ENCODE data around the gene ROR2. TPM values are rescaled to one million over a fixed set of nuclear protein-coding genes. Genes with fewer than 3 reads are reported as not detected.

The ROR2 gene
- total and polyA plus RNA-seq, 2 experiments from 2014 or later = 7.1 to 12.9 TPM

DNA sequence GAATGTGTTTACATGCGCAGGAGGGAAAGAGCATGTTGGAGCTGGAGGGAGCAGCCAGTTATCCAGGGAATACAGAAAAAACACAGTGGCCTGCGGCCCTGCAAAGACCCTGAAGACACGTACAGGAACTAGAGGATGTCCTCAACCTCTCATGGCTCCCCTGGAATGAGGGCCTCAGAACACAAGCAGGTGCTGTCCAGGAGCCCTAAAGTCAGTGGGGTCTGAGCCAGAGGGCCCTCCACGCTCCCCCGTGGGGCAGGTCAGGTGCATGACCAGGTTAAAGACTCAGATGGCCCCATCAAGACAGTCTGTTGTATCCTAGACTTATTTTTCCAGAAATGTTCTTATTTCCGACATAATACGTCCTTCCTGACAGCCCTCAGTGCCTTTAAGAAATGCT is 106.9 kb downstream of the ROR2 start:
- no peaks in the 10 kb centered on the region for H3K27me3 ChIP-seq (replicated peaks; ENCODE audit: insufficient read depth)
- no peaks in the 10 kb centered on the region for H3K9me3 ChIP-seq (ENCODE audit: low read depth)
- DNase-seq = no peak
- no peaks in the 10 kb centered on the region for H4K20me1 ChIP-seq (ENCODE audit: insufficient read depth)
- H3K4me2 ChIP-seq (ENCODE audit: unreplicated experiment) = no peak overlapping the region
- peaks cover 5% of the 10 kb centered on the region for H3F3A ChIP-seq (ENCODE audit: insufficient read depth)
- 81% methylated on average over 7 of the region's 7 CpGs for WGBS, 2 experiments (ENCODE audit: low coverage in 1 of 2, low lambda C conversion rate in 2 of 2, missing lambda C conversion rate in 2 of 2)
- no peaks in the 10 kb centered on the region; the same call in 1 of the 2 replicates for H3K79me2 ChIP-seq (ENCODE audit: insufficient read depth)
- in situ Hi-C loops (cut with MboI) = no loop called here
- H3K27ac ChIP-seq = no peak overlapping the region
- no peak overlapping the region for H2AFZ ChIP-seq
- TF ChIP-seq EZH2phosphoT487 (IDR thresholded peaks at IDR 0.05; ENCODE audit: insufficient read depth, low read depth) (no peak), EZH2 (IDR thresholded peaks at IDR 0.05; ENCODE audit: insufficient read depth, poor library complexity, severe bottlenecking) (no peak)
- H3K4me3 ChIP-seq = no peak overlapping the region
- no peaks in the 10 kb centered on the region for H3K9me2 ChIP-seq (ENCODE audit: insufficient read depth)
- H3K4me1 ChIP-seq (ENCODE audit: insufficient read depth) = peaks cover 24% of the 10 kb centered on the region
- no peak overlapping the region for H3K9ac ChIP-seq
- no peaks in the 10 kb centered on the region for H3K36me3 ChIP-seq (ENCODE audit: low read depth)

DNA sequence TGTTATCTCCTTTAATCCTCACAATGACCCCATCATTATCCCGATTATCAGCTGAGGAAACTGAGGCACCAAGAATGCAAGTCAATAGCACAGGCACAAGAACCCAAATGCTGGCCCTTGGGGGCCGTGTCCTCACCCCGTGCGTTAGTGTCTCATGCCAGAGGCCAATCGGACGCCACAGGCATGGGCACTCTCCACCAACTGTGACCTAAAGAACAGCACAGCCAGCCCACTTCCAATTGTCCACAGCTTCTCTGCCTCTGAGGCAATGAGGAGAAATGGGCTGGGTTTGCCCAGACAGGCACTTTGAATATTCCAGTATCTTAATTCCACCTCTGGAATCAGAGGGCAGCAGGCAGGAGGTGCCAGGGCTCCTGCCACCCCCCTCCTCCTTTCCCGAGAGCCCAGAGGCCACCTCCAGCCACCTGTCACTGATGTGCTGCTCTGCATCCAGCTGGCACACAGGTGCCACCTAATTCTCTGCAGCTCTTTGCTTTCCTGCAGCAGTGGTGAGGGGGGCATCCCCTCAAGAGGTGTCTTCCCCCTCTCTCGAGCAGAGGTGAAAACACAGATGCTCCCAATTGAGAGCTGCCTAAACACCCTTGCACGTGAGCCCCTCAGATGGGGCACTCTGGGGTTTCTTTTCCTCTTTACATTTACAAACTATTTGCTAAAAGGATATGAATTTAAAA is 107.5 kb downstream of the ROR2 start:
- 77 to 79% methylated on average over 9 of the region's 9 CpGs for WGBS, 2 experiments (ENCODE audit: low coverage in 1 of 2, low lambda C conversion rate in 2 of 2, missing lambda C conversion rate in 2 of 2)
- no peak overlapping the region for H2AFZ ChIP-seq
- in situ Hi-C loops (cut with MboI) = no loop called here
- H3K79me2 ChIP-seq (ENCODE audit: insufficient read depth) = peaks cover under 1% of the 10 kb centered on the region
- peaks cover 18% of the 10 kb centered on the region for H3K4me1 ChIP-seq (ENCODE audit: insufficient read depth)
- no peaks in the 10 kb centered on the region for H3K27me3 ChIP-seq (replicated peaks; ENCODE audit: insufficient read depth)
- no peak overlapping the region for H3K9ac ChIP-seq
- no peak overlapping the region for H3K4me3 ChIP-seq
- no peaks in the 10 kb centered on the region for H3K9me3 ChIP-seq (ENCODE audit: low read depth)
- TF ChIP-seq EZH2phosphoT487 (IDR thresholded peaks at IDR 0.05; ENCODE audit: insufficient read depth, low read depth) = no peak
- TF ChIP-seq EZH2 (IDR thresholded peaks at IDR 0.05; ENCODE audit: insufficient read depth, poor library complexity, severe bottlenecking) = no peak
- H4K20me1 ChIP-seq (ENCODE audit: insufficient read depth) = no peaks in the 10 kb centered on the region
- H3K36me3 ChIP-seq (ENCODE audit: low read depth) = no peaks in the 10 kb centered on the region
- no peaks in the 10 kb centered on the region for H3F3A ChIP-seq (ENCODE audit: insufficient read depth)
- H3K4me2 ChIP-seq (ENCODE audit: unreplicated experiment) = no peak overlapping the region
- H3K9me2 ChIP-seq (ENCODE audit: insufficient read depth) = no peaks in the 10 kb centered on the region
- no peak for DNase-seq
- H3K27ac ChIP-seq = no peak overlapping the region

DNA sequence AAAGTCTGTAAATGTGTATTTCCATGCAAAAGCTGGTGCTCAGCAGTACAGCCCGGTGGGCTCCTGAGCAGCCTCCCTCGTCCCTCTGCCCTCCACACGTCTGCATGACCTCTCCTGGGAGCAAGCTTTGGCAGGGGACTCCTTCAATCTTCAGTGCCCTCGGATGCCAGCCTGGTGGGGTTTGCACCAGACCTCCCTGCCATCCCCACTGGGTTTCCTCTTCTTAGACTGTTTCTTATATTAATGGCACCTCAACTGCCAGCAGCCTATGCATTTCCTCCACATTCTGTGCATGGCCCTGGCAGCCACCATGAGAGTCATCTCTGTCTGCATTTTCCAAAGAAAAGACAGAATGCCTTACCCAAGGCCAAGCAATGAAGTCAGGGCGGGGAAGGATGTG is 108.4 kb downstream of the ROR2 start:
- WGBS, 2 experiments (ENCODE audit: low coverage in 1 of 2, low lambda C conversion rate in 2 of 2, missing lambda C conversion rate in 2 of 2) = 75 to 81% methylated on average over 5 of the region's 5 CpGs
- no peaks in the 10 kb centered on the region for H3K27me3 ChIP-seq (replicated peaks; ENCODE audit: insufficient read depth)

DNA sequence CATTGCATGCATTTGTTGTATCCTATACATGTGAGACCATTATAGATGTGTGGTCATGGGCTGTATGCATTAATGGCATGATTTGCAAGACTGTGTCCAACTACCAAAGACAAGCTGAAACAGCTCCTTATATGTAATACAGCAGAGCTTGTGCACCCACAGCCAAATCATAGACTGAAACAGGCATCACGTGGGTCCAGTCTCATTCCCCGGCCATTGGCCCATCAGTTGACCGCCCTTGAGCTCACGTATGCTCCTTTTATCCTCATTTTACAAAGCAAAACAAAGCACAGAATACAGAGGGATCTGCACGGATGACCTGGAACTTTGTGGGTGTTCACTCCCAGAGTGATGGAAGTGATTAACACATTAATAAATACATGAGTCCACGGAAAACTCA is 109.1 kb downstream of the ROR2 start:
- in situ Hi-C loops (cut with MboI) = no loop called here
- H4K20me1 ChIP-seq (ENCODE audit: insufficient read depth) = no peaks in the 10 kb centered on the region

More for the DNA sequence above, 108.4 kb downstream of the ROR2 start:
- DNase-seq = no peak
- Histone ChIP-seq H3K9me3 (ENCODE audit: low read depth) (no peaks in the 10 kb centered on the region), H3K4me1 (ENCODE audit: insufficient read depth) (peaks cover 16% of the 10 kb centered on the region), H3K79me2 (ENCODE audit: insufficient read depth) (peaks cover 6% of the 10 kb centered on the region), H3K9ac (no peak overlapping the region), H2AFZ (no peak overlapping the region), H3K4me2 (ENCODE audit: unreplicated experiment) (no peak overlapping the region), H3K9me2 (ENCODE audit: insufficient read depth) (no peaks in the 10 kb centered on the region), H3K27ac (no peak overlapping the region), H3K36me3 (ENCODE audit: low read depth) (no peaks in the 10 kb centered on the region), H3K4me3 (no peak overlapping the region), H4K20me1 (ENCODE audit: insufficient read depth) (no peaks in the 10 kb centered on the region), H3F3A (ENCODE audit: insufficient read depth) (no peaks in the 10 kb centered on the region)
- in situ Hi-C loops (cut with MboI) = no loop called here
- TF ChIP-seq EZH2 (IDR thresholded peaks at IDR 0.05; ENCODE audit: insufficient read depth, poor library complexity, severe bottlenecking) = no peak
- no peak for TF ChIP-seq EZH2phosphoT487 (IDR thresholded peaks at IDR 0.05; ENCODE audit: insufficient read depth, low read depth)

More for the DNA sequence above, 109.1 kb downstream of the ROR2 start:
- Histone ChIP-seq H3K4me2 (ENCODE audit: unreplicated experiment) (no peak overlapping the region), H3K27ac (no peak overlapping the region), H3K36me3 (ENCODE audit: low read depth) (no peaks in the 10 kb centered on the region), H3K27me3 (replicated peaks; ENCODE audit: insufficient read depth) (no peaks in the 10 kb centered on the region), H3K4me3 (no peak overlapping the region), H3K9ac (no peak overlapping the region), H3K4me1 (ENCODE audit: insufficient read depth) (peaks cover 17% of the 10 kb centered on the region), H2AFZ (no peak overlapping the region), H3K79me2 (ENCODE audit: insufficient read depth) (peaks cover 6% of the 10 kb centered on the region), H3K9me2 (ENCODE audit: insufficient read depth) (no peaks in the 10 kb centered on the region), H3F3A (ENCODE audit: insufficient read depth) (no peaks in the 10 kb centered on the region), H3K9me3 (ENCODE audit: low read depth) (no peaks in the 10 kb centered on the region)
- DNase-seq = no peak
- WGBS, 2 experiments (ENCODE audit: low coverage in 1 of 2, low lambda C conversion rate in 2 of 2, missing lambda C conversion rate in 2 of 2) = 73 to 75% methylated on average over 6 of the region's 6 CpGs
- TF ChIP-seq EZH2 (IDR thresholded peaks at IDR 0.05; ENCODE audit: insufficient read depth, poor library complexity, severe bottlenecking) = no peak
- TF ChIP-seq EZH2phosphoT487 (IDR thresholded peaks at IDR 0.05; ENCODE audit: insufficient read depth, low read depth) = no peak

Measured in GM23248 (cell line).